OCI-LY1 (cell line): Measurements from ENCODE around the gene SORBS2.

ENCODE experiments used
- EZH2 ChIP-seq: fragments of 200-600 bp; sonication (generic), shearing (Covaris generic); IDR thresholded peaks from 2 replicates; pipeline ENCODE4 v1.8.0; 2017; ENCODE audit warnings: borderline replicate concordance, mixed run types, mild to moderate bottlenecking, antibody characterized with exemption, low read length, moderate library complexity, mixed read lengths
- TF ChIP-seq, protein P1 (sequence below): fragments of 200-600 bp; sonication (generic), shearing (Covaris generic); IDR thresholded peaks from 2 replicates; pipeline ENCODE4 v1.5.1; 2017; ENCODE audit warnings: mild to moderate bottlenecking, antibody characterized with exemption, low read length, moderate library complexity, mixed read lengths

DNA sequence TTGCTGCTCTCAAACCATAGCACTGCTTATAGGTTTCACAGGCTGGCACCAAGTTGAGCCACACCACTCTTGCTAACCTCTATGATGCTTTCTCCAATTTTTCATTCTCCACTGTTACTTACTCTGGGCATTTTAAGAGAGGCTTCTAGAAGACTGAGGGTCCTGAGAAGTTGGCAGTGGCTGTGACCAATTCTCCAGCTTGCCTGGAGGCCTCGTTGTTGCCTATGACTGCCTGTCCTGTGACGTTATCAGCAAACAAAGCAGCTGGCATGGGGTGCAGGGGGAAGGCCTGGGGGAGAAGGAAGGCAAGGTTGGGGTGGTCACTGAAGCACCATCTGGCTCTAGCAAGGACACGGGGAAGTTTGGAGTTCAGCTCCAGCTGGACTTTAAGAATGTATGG, 246.3 kb downstream of the SORBS2 start:
- TF ChIP-seq, protein P1, sequence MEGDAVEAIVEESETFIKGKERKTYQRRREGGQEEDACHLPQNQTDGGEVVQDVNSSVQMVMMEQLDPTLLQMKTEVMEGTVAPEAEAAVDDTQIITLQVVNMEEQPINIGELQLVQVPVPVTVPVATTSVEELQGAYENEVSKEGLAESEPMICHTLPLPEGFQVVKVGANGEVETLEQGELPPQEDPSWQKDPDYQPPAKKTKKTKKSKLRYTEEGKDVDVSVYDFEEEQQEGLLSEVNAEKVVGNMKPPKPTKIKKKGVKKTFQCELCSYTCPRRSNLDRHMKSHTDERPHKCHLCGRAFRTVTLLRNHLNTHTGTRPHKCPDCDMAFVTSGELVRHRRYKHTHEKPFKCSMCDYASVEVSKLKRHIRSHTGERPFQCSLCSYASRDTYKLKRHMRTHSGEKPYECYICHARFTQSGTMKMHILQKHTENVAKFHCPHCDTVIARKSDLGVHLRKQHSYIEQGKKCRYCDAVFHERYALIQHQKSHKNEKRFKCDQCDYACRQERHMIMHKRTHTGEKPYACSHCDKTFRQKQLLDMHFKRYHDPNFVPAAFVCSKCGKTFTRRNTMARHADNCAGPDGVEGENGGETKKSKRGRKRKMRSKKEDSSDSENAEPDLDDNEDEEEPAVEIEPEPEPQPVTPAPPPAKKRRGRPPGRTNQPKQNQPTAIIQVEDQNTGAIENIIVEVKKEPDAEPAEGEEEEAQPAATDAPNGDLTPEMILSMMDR: no peak
- TF ChIP-seq EZH2: no peak
